HCT116 (cell line): Measurements from ENCODE around the gene RNF8. TPM values are rescaled to one million over a fixed set of nuclear protein-coding genes. Genes with fewer than 3 reads are reported as not detected.

Experiments
- ATAC-seq: fragments of 200-7000 bp; cut with Tn5 transposase; 2 replicates; pipeline ENCODE4 v1.9.1; 2020; ENCODE audit warnings: mild to moderate bottlenecking, moderate library complexity
- BruUV-seq: library from RNA; stranded (reverse); fragments of 400-500 nt; replicated peaks from 2 replicates; lab custom pipeline; 2021; lab: Mats Ljungman, UMichigan
- CTCF ChIA-PET: fragments of 300-600 bp; sonication (Branson Sonifier 250); formaldehyde crosslinking; loops from one replicate; lab custom pipeline; 2021; ENCODE audit warnings: antibody characterized with exemption; lab: Charles Lee
- POLR2A ChIA-PET: fragments of 300-600, 350-600 bp; sonication (Branson Sonifier 250); formaldehyde crosslinking; loops from one replicate; lab custom pipeline; 2021; ENCODE audit warnings: antibody characterized with exemption; lab: Charles Lee
- RAD21 ChIA-PET, 2 experiments: fragments of 300-600 bp; sonication (Branson Sonifier 250); formaldehyde crosslinking; loops; one replicate each; lab custom pipeline; 2023; ENCODE audit warnings: low total read pairs in 2 of 2; ENCODE audit not compliant: uncharacterized antibody in 2 of 2, unreplicated experiment in 2 of 2, low non-redundant PET in 1 of 2; lab: Charles Lee
- DNase-seq: peaks from one replicate; pipeline ENCODE4 v3.0.0-alpha.2; 2010; ENCODE audit warnings: low read depth, low spot score
- H2AFZ ChIP-seq: fragments of 200-600 bp; shearing (Covaris generic), sonication (generic); 2 replicates; pipeline ENCODE4 v1.6.1; 2017; ENCODE audit warnings: low read depth, mixed run types, mixed read lengths, antibody characterized with exemption, low read length; ENCODE audit not compliant: poor library complexity, severe bottlenecking
- H3K27ac ChIP-seq: 2 replicates; pipeline ENCODE4 v1.5.1; 2012; ENCODE audit warnings: low read depth, low read length
- H3K27me3 ChIP-seq: fragments of 200-600 bp; sonication (generic); 2 replicates; pipeline ENCODE4 v1.6.1; 2016; ENCODE audit warnings: mixed run types, low read length, mixed read lengths; ENCODE audit not compliant: insufficient read depth
- H3K36me3 ChIP-seq, 2 experiments: fragments of 200-500 bp in 1 of 2; fragments of 200-600 bp in 1 of 2; sonication (Bioruptor generic) in 1 of 2; sonication (generic) in 1 of 2; 2 replicates each; pipeline versions ENCODE4 v1.5.1 to v1.6.1; 2014 to 2016; ENCODE audit warnings: low read length in 2 of 2, inconsistent platforms in 1 of 2, mixed read lengths in 1 of 2, mixed run types in 1 of 2; ENCODE audit not compliant: insufficient read depth in 2 of 2, control insufficient read depth in 1 of 2
- H3K4me1 ChIP-seq, 2 experiments: fragments of 200-600 bp in 1 of 2; sonication (generic) in 1 of 2; 2 replicates each; pipeline versions ENCODE4 v1.5.1 to v1.6.1; 2012 to 2017; ENCODE audit warnings: low read length in 2 of 2, inconsistent platforms in 1 of 2, mild to moderate bottlenecking in 1 of 2, mixed read lengths in 1 of 2, mixed run types in 1 of 2, moderate library complexity in 1 of 2; ENCODE audit not compliant: insufficient read depth in 2 of 2, control insufficient read depth in 1 of 2
- H3K4me2 ChIP-seq: fragments of 200-600 bp; sonication (generic); 2 replicates; pipeline ENCODE4 v1.6.1; 2017; ENCODE audit warnings: mixed run types, low read length, mixed read lengths
- H3K4me3 ChIP-seq, 2 experiments: fragments of 200-600 bp in 1 of 2; sonication (generic) in 1 of 2; replicated peaks in 1 of 2; 2 replicates each; pipeline ENCODE4 v1.5.1; 2011 to 2016; ENCODE audit warnings: low read length in 2 of 2, control low read depth in 1 of 2, low read depth in 1 of 2, mild to moderate bottlenecking in 1 of 2, mixed read lengths in 1 of 2, mixed run types in 1 of 2
- H3K79me2 ChIP-seq: fragments of 200-600 bp; sonication (generic); 2 replicates; pipeline ENCODE4 v1.6.1; 2017; ENCODE audit warnings: mild to moderate bottlenecking, mixed run types, low read length, moderate library complexity, mixed read lengths; ENCODE audit not compliant: insufficient read depth
- H3K9ac ChIP-seq: fragments of 200-600 bp; sonication (generic); 2 replicates; pipeline ENCODE4 v1.6.1; 2016; ENCODE audit warnings: low read length, mixed read lengths
- H3K9me2 ChIP-seq: fragments of 200-600 bp; sonication (generic), shearing (Covaris generic); 2 replicates; pipeline ENCODE4 v1.6.1; 2017; ENCODE audit warnings: mixed run types, mild to moderate bottlenecking, moderate library complexity; ENCODE audit not compliant: insufficient read depth
- H3K9me3 ChIP-seq, 2 experiments: fragments of 200-500 bp in 1 of 2; fragments of 200-600 bp in 1 of 2; sonication (Bioruptor generic) in 1 of 2; sonication (generic) in 1 of 2; 2 replicates each; pipeline ENCODE4 v1.6.1; 2014 to 2017; ENCODE audit warnings: low read length in 2 of 2, mixed read lengths in 2 of 2, inconsistent platforms in 1 of 2, low read depth in 1 of 2, mild to moderate bottlenecking in 1 of 2, mixed run types in 1 of 2, moderate library complexity in 1 of 2; ENCODE audit not compliant: control insufficient read depth in 1 of 2, insufficient read depth in 1 of 2
- H4K20me1 ChIP-seq: fragments of 200-600 bp; sonication (generic), shearing (Covaris generic); 2 replicates; pipeline ENCODE4 v1.6.1; 2017; ENCODE audit warnings: mixed run types, mild to moderate bottlenecking, moderate library complexity; ENCODE audit not compliant: insufficient read depth
- JUND ChIP-seq: IDR thresholded peaks from 2 replicates; pipeline ENCODE4 v1.6.1; 2012
- REST ChIP-seq: IDR thresholded peaks from 2 replicates; pipeline ENCODE4 v1.6.1; 2012; ENCODE audit warnings: low read depth
- SRF ChIP-seq: IDR thresholded peaks from 2 replicates; pipeline ENCODE4 v1.6.1; 2012; ENCODE audit warnings: low read depth
- TCF7L2 ChIP-seq: IDR thresholded peaks from 2 replicates; pipeline ENCODE4 v1.7.0; 2011; ENCODE audit warnings: borderline replicate concordance, inconsistent platforms; ENCODE audit not compliant: insufficient read depth, insufficient read length; ENCODE audit errors: extremely low read depth
- intact Hi-C: fragments of 100-400 bp; cut with micrococcal nuclease; formaldehyde crosslinking; loops from 2 replicates; pipeline ENCODE4 v1.10.0; 2022
- total RNA-seq: library from RNA; stranded (reverse); gene quantifications from one replicate; pipeline ENCODE4 v1.2.1, GENCODE V29; 2021; ENCODE audit not compliant: unreplicated experiment
- TF ChIP-seq, protein P1 (sequence below): IDR thresholded peaks from 2 replicates; pipeline ENCODE4 v1.6.1; 2011; ENCODE audit warnings: mild to moderate bottlenecking, low read length, moderate library complexity; ENCODE audit not compliant: insufficient replicate concordance; ENCODE audit errors: extremely low read depth

The RNF8 gene
- total RNA-seq, 1 experiment from 2014 or later: 28.0 TPM

- Histone ChIP-seq H3K4me2 (no peak overlapping the region), H3K27me3 (no peaks in the 10 kb centered on the region), H3K9me3 (no peaks in the 10 kb centered on the region), H3K79me2 (no peaks in the 10 kb centered on the region; the same call in 1 of the 2 replicates), H2AFZ (no peak overlapping the region), H3K4me3 (no peak overlapping the region), H3K27ac (no peak overlapping the region), H3K9ac (no peak overlapping the region), H3K4me1 (no peaks in the 10 kb centered on the region), H4K20me1 (no peaks in the 10 kb centered on the region), H3K36me3 (peaks cover 3 to 14% of the 10 kb centered on the region in 2 experiments; a peak in 3 of 4 replicates), H3K9me2 (no peaks in the 10 kb centered on the region)
- intact Hi-C loops: no loop called here
- no TSS peak for BruUV-seq
- ChIA-PET CTCF (no interaction called here), POLR2A (no interaction called here), RAD21 (no interaction called here)
- DNase-seq (no peak), ATAC-seq (no peak)
- no peak for TF ChIP-seq TCF7L2
- no peak for TF ChIP-seq JUND
- TF ChIP-seq REST: no peak
- TF ChIP-seq, protein P1, sequence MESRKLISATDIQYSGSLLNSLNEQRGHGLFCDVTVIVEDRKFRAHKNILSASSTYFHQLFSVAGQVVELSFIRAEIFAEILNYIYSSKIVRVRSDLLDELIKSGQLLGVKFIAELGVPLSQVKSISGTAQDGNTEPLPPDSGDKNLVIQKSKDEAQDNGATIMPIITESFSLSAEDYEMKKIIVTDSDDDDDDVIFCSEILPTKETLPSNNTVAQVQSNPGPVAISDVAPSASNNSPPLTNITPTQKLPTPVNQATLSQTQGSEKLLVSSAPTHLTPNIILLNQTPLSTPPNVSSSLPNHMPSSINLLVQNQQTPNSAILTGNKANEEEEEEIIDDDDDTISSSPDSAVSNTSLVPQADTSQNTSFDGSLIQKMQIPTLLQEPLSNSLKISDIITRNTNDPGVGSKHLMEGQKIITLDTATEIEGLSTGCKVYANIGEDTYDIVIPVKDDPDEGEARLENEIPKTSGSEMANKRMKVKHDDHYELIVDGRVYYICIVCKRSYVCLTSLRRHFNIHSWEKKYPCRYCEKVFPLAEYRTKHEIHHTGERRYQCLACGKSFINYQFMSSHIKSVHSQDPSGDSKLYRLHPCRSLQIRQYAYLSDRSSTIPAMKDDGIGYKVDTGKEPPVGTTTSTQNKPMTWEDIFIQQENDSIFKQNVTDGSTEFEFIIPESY: no peak
- no peak for TF ChIP-seq SRF
Measured at GRCh38 chr6:37376078-37376743, 22.4 kb downstream of the RNF8 start.
